ENCODE data around the gene SLC2A8.

Gene SLC2A8

DNA sequence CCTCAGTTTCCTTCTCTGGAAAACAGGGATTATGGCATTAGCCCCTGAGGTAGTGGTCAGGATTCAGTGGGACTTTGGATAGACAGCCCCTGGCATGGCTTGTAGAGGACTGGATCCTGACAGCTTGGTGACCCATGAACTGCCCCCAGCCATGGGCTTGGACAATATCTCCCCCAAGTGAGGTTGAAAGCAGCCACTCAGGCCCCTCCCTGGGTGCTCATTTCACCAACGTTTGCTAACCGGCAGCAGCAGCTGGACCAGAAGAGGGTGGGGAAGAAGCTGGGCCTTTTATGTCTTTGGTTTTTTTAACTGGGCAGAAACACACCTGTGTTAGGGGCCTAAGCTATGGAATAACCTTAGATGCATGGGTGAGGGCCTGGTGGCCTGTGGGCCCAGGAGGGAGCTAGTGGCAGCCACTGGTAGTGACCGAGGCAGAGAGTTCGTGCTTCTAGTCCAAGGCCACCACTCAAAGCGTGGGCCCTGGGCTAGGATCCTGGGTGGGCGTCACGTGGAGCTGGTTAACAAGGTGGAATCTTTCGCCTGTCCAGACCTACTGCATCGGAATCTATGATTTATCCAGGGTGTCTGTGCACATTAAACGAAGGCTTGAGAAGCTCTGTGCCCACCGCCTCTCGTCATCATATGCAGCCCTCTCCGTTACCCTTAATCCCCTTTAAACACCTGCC is 1.9 kb downstream of the SLC2A8 start:
- peaks cover 37% of the 10 kb centered on the region for H3K27me3 ChIP-seq
- no peaks in the 10 kb centered on the region for H3K36me3 ChIP-seq
- no peak overlapping the region for H3K27ac ChIP-seq

DNA sequence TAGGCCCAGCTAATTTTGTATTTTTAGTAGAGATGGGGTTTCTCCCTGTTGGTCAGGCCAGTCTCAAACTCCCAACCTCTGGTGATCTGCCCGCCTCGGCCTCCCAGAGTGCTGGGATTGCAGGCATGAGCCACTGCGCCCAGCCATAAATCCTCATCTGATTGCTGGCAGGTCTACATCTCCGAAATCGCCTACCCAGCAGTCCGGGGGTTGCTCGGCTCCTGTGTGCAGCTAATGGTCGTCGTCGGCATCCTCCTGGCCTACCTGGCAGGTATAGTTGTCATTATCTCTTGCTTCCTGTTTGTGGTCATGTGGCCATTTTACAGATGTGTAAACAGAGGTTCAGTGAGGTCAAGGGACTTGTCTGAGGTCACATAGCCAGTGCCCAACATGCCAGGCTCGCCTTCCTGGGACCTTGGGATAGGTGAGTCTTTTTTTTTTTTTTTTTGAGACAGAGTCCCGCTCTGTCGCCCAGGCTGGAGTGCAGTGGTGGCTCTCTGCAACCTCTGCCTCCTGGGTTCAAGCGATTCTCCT is 2.8 kb downstream of the SLC2A8 start:
- Histone ChIP-seq H3K36me3 (no peaks in the 10 kb centered on the region), H3K4me3 (ENCODE audit: low read depth in 1 of 2, low read length in 1 of 2) (no peak overlapping the region), H3K27me3 (peaks cover 34% of the 10 kb centered on the region), H3K9me3 (no peaks in the 10 kb centered on the region), H3K4me1 (ENCODE audit: control insufficient read depth in 1 of 2, insufficient read depth in 1 of 2, low read depth in 1 of 2, low read length in 1 of 2) (peaks cover 19 to 21% of the 10 kb centered on the region in 2 experiments), H3K27ac (no peak overlapping the region)
- TF ChIP-seq, protein P1, sequence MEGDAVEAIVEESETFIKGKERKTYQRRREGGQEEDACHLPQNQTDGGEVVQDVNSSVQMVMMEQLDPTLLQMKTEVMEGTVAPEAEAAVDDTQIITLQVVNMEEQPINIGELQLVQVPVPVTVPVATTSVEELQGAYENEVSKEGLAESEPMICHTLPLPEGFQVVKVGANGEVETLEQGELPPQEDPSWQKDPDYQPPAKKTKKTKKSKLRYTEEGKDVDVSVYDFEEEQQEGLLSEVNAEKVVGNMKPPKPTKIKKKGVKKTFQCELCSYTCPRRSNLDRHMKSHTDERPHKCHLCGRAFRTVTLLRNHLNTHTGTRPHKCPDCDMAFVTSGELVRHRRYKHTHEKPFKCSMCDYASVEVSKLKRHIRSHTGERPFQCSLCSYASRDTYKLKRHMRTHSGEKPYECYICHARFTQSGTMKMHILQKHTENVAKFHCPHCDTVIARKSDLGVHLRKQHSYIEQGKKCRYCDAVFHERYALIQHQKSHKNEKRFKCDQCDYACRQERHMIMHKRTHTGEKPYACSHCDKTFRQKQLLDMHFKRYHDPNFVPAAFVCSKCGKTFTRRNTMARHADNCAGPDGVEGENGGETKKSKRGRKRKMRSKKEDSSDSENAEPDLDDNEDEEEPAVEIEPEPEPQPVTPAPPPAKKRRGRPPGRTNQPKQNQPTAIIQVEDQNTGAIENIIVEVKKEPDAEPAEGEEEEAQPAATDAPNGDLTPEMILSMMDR (IDR thresholded peaks at IDR 0.05): no peak

More for the DNA sequence above, 1.9 kb downstream of the SLC2A8 start:
- no peak overlapping the region for H3K4me3 ChIP-seq (ENCODE audit: low read depth in 1 of 2, low read length in 1 of 2)
- TF ChIP-seq, protein P1 (IDR thresholded peaks at IDR 0.05): no peak
- peaks cover 19 to 21% of the 10 kb centered on the region in 2 experiments for H3K4me1 ChIP-seq (ENCODE audit: control insufficient read depth in 1 of 2, insufficient read depth in 1 of 2, low read depth in 1 of 2, low read length in 1 of 2)
- no peaks in the 10 kb centered on the region for H3K9me3 ChIP-seq

DNA sequence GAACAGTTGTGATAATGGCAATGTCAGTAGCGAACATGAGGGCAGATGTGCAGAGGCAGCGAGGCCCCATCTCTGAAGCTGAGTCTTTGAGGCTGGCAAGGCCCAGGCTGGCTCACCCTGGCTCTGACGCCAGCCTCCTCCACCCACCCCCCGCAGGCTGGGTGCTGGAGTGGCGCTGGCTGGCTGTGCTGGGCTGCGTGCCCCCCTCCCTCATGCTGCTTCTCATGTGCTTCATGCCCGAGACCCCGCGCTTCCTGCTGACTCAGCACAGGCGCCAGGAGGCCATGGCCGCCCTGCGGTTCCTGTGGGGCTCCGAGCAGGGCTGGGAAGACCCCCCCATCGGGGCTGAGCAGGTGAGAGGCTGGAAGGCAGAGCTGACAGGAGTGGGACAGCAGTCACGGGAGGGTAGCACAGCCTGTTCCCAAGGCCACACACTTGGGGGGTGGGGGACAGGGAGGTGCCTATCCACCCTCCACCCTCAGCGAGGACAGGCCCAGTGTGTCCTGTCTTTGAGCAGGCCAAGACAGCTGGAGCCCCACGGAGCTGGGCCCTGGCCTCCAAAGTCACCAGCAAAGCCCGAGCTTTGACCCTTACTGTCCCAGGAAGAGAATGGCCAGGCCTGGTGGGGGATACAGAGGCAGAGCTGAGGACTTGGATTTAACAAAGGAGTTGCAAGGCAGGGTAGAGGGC is 5.6 kb downstream of the SLC2A8 start:
- Histone ChIP-seq H3K27me3 (peaks cover 18% of the 10 kb centered on the region), H3K27ac (no peak overlapping the region), H3K4me1 (ENCODE audit: control insufficient read depth in 1 of 2, insufficient read depth in 1 of 2, low read depth in 1 of 2, low read length in 1 of 2) (peaks cover 8 to 11% of the 10 kb centered on the region in 2 experiments), H3K9me3 (no peaks in the 10 kb centered on the region), H3K4me3 (ENCODE audit: low read depth in 1 of 2, low read length in 1 of 2) (no peak overlapping the region), H3K36me3 (no peaks in the 10 kb centered on the region)
- TF ChIP-seq, protein P1 (IDR thresholded peaks at IDR 0.05): no peak

DNA sequence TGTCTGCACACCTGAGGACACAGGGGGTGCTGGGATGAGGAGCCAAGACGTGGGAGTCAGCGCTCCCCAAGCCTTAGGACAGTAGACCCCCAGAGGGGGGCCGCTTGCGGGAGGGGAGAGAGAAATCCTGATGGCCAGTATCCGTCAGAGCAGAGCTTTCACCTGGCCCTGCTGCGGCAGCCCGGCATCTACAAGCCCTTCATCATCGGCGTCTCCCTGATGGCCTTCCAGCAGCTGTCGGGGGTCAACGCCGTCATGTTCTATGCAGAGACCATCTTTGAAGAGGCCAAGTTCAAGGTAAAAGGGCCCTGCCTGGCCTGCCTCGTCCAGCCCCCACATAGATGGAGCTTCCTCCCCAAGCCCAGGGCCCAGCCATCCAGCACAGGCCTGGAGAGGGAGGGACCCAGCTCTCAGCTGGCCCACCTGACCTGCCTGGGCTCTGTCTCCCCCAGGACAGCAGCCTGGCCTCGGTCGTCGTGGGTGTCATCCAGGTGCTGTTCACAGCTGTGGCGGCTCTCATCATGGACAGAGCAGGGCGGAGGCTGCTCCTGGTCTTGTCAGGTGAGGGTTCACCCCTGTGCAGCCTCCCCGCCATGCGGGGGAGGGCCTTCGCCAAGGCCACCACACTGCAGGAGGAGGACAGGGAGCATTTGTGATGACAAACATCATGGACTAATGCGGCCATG is 6.7 kb downstream of the SLC2A8 start:
- H3K4me1 ChIP-seq (ENCODE audit: control insufficient read depth in 1 of 2, insufficient read depth in 1 of 2, low read depth in 1 of 2, low read length in 1 of 2): no peaks in the 10 kb centered on the region
- TF ChIP-seq, protein P1 (IDR thresholded peaks at IDR 0.05): no peak
- H3K9me3 ChIP-seq: no peaks in the 10 kb centered on the region
- H3K27me3 ChIP-seq: peaks cover 7% of the 10 kb centered on the region
- H3K27ac ChIP-seq: no peak overlapping the region
- no peaks in the 10 kb centered on the region for H3K36me3 ChIP-seq
- no peak overlapping the region for H3K4me3 ChIP-seq (ENCODE audit: low read depth in 1 of 2, low read length in 1 of 2)

DNA sequence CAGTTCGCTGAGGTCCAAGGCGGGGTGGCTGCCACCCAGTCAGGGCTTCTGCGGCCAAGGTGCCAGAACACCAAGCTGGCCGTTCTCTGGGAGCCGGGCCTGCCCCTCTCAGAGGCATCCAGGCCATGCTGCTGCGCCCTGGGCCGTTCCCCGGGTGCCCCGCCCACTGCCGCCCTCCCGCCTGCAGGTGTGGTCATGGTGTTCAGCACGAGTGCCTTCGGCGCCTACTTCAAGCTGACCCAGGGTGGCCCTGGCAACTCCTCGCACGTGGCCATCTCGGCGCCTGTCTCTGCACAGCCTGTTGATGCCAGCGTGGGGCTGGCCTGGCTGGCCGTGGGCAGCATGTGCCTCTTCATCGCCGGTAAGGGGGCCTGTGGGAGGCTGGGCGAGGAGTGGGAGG is 7.7 kb downstream of the SLC2A8 start:
- TF ChIP-seq, protein P1 (IDR thresholded peaks at IDR 0.05): no peak
- H3K27me3 ChIP-seq: no peaks in the 10 kb centered on the region

More for the DNA sequence above, 7.7 kb downstream of the SLC2A8 start:
- Histone ChIP-seq H3K36me3 (no peaks in the 10 kb centered on the region), H3K27ac (no peak overlapping the region), H3K4me1 (ENCODE audit: control insufficient read depth in 1 of 2, insufficient read depth in 1 of 2, low read depth in 1 of 2, low read length in 1 of 2) (no peaks in the 10 kb centered on the region), H3K9me3 (no peaks in the 10 kb centered on the region), H3K4me3 (ENCODE audit: low read depth in 1 of 2, low read length in 1 of 2) (no peak overlapping the region)

Data from neutrophil (primary cell).